MM.1S (cell line): Measurements from ENCODE around the gene TLCD3A.

ENCODE experiments used
- DNase-seq: peaks from one replicate; pipeline ENCODE4 v3.0.0-alpha.2; 2015
- H2AFZ ChIP-seq: fragments of 300-600 bp; sonication (generic); 2 replicates; pipeline ENCODE4 v1.6.0; 2016; ENCODE audit warnings: antibody characterized with exemption, low read length
- H3F3A ChIP-seq: fragments of 300-600 bp; sonication (generic); 2 replicates; pipeline ENCODE4 v1.6.1; 2016; ENCODE audit warnings: mild to moderate bottlenecking, antibody characterized with exemption, low read length, moderate library complexity, mixed read lengths; ENCODE audit not compliant: insufficient read depth
- H3K27ac ChIP-seq: fragments of 300-600 bp; sonication (generic); 2 replicates; pipeline ENCODE4 v1.5.1; 2016; ENCODE audit warnings: mild to moderate bottlenecking, low read length
- H3K27me3 ChIP-seq: fragments of 300-600 bp; sonication (generic); replicated peaks from 2 replicates; pipeline ENCODE4 v1.6.0; 2016; ENCODE audit warnings: low read length; ENCODE audit not compliant: insufficient read depth
- H3K36me3 ChIP-seq: fragments of 300-600 bp; sonication (generic); replicated peaks from 2 replicates; pipeline ENCODE4 v1.6.1; 2016; ENCODE audit warnings: mild to moderate bottlenecking, low read length, mixed read lengths; ENCODE audit not compliant: insufficient read depth
- H3K4me1 ChIP-seq: fragments of 300-600 bp; sonication (generic); 2 replicates; pipeline ENCODE4 v1.6.1; 2016; ENCODE audit warnings: low read length, mixed read lengths
- H3K4me2 ChIP-seq: fragments of 300-600 bp; sonication (generic); 2 replicates; pipeline ENCODE4 v1.6.0; 2016; ENCODE audit warnings: low read depth, low read length
- H3K4me3 ChIP-seq: fragments of 300-600 bp; sonication (generic); 2 replicates; pipeline ENCODE4 v1.5.1; 2016; ENCODE audit warnings: low read length, mixed read lengths
- H3K79me2 ChIP-seq: fragments of 300-600 bp; sonication (generic); 2 replicates; pipeline ENCODE4 v1.6.1; 2016; ENCODE audit warnings: mixed run types, low read length, mixed read lengths
- H3K9ac ChIP-seq: fragments of 300-600 bp; sonication (generic); 2 replicates; pipeline ENCODE4 v1.6.1; 2016; ENCODE audit warnings: low read length, mixed read lengths
- H3K9me2 ChIP-seq: fragments of 300-600 bp; sonication (generic); replicated peaks from 2 replicates; pipeline ENCODE4 v1.6.1; 2016; ENCODE audit warnings: mild to moderate bottlenecking, low read length, mixed read lengths; ENCODE audit not compliant: insufficient read depth
- H3K9me3 ChIP-seq: fragments of 300-600 bp; sonication (generic); replicated peaks from 2 replicates; pipeline ENCODE4 v1.6.1; 2016; ENCODE audit warnings: mild to moderate bottlenecking, low read length, mixed read lengths; ENCODE audit not compliant: insufficient read depth
- H4K20me1 ChIP-seq: fragments of 300-600 bp; sonication (generic); 2 replicates; pipeline ENCODE4 v1.6.1; 2016; ENCODE audit warnings: mild to moderate bottlenecking, low read length, moderate library complexity, mixed read lengths; ENCODE audit not compliant: insufficient read depth
- CTCF ChIP-seq: fragments of 300-600 bp; sonication (generic); IDR thresholded peaks from 2 replicates; pipeline ENCODE4 v1.5.1; 2016; ENCODE audit warnings: antibody characterized with exemption, low read length, mixed read lengths
- EZH2 ChIP-seq: fragments of 300-600 bp; sonication (generic); optimal IDR thresholded peaks from 2 replicates; pipeline ENCODE3; 2017; ENCODE audit warnings: low read depth, mild to moderate bottlenecking, antibody characterized with exemption, low read length, mixed read lengths
- EZH2phosphoT487 ChIP-seq: fragments of 300-600 bp; sonication (generic); IDR thresholded peaks from 2 replicates; pipeline ENCODE4 v1.6.1; 2018; ENCODE audit warnings: antibody characterized with exemption, low read length

Gene TLCD3A

GRCh38 chr17:737561-738113, 5.2 kb downstream of the TLCD3A start:
- H3K27ac ChIP-seq = no peak overlapping the region
- H4K20me1 ChIP-seq = no peaks in the 10 kb centered on the region
- no peaks in the 10 kb centered on the region for H3K4me1 ChIP-seq
- H3K27me3 ChIP-seq = no peaks in the 10 kb centered on the region
- no peaks in the 10 kb centered on the region for H3K9me3 ChIP-seq
- H3K79me2 ChIP-seq = no peaks in the 10 kb centered on the region
- H3K36me3 ChIP-seq = no peaks in the 10 kb centered on the region
- H3K9ac ChIP-seq = no peak overlapping the region
- no peak overlapping the region for H3K4me3 ChIP-seq
- H3K4me2 ChIP-seq = no peak overlapping the region
- no peaks in the 10 kb centered on the region for H3F3A ChIP-seq
- no peaks in the 10 kb centered on the region for H3K9me2 ChIP-seq
- DNase-seq = no peak
- H2AFZ ChIP-seq = no peak overlapping the region
- TF ChIP-seq EZH2phosphoT487 = no peak
- TF ChIP-seq EZH2 = no peak
- no peak for TF ChIP-seq CTCF

- H3K4me1 ChIP-seq = no peaks in the 10 kb centered on the region
- no peak overlapping the region for H2AFZ ChIP-seq
- no peak overlapping the region for H3K27ac ChIP-seq
- peaks cover 3% of the 10 kb centered on the region; the same call in 1 of the 2 replicates for H3K36me3 ChIP-seq
- H3K4me3 ChIP-seq = no peak overlapping the region
- no peak overlapping the region for H3K9ac ChIP-seq
- no peaks in the 10 kb centered on the region for H4K20me1 ChIP-seq
- DNase-seq = no peak
- no peaks in the 10 kb centered on the region for H3K9me2 ChIP-seq
- no peaks in the 10 kb centered on the region for H3K27me3 ChIP-seq
- H3K4me2 ChIP-seq = no peak overlapping the region
- no peak for TF ChIP-seq EZH2phosphoT487
- no peak for TF ChIP-seq CTCF
- no peak for TF ChIP-seq EZH2
- H3F3A ChIP-seq = no peaks in the 10 kb centered on the region
- H3K9me3 ChIP-seq = no peaks in the 10 kb centered on the region
- peaks cover 9% of the 10 kb centered on the region for H3K79me2 ChIP-seq
These were observed 8.0 kb downstream of the TLCD3A start for GRCh38 chr17:740240-741017.

GRCh38 chr17:742147-742793, 9.9 kb downstream of the TLCD3A start:
- no peak overlapping the region for H3K27ac ChIP-seq
- DNase-seq = no peak
- H3K4me2 ChIP-seq = no peak overlapping the region
- H3K9me3 ChIP-seq = no peaks in the 10 kb centered on the region
- no peaks in the 10 kb centered on the region for H3K4me1 ChIP-seq
- TF ChIP-seq EZH2 (no peak), CTCF (no peak), EZH2phosphoT487 (no peak)
- H3K9me2 ChIP-seq = no peaks in the 10 kb centered on the region
- no peak overlapping the region for H3K9ac ChIP-seq
- H3K27me3 ChIP-seq = no peaks in the 10 kb centered on the region
- H3K36me3 ChIP-seq = peaks cover 20% of the 10 kb centered on the region; the same call in 1 of the 2 replicates
- H2AFZ ChIP-seq = no peak overlapping the region
- H4K20me1 ChIP-seq = no peaks in the 10 kb centered on the region
- H3F3A ChIP-seq = no peaks in the 10 kb centered on the region
- H3K79me2 ChIP-seq = peaks cover 28% of the 10 kb centered on the region
- no peak overlapping the region for H3K4me3 ChIP-seq
